NCI-H2029 (cell line): Measurements from ENCODE around the gene PLA2G12A.

Experiments
- DNase-seq: peaks from one replicate; lab custom pipeline; 2025; lab: John Stamatoyannopoulos, UW

Gene PLA2G12A

GRCh38 chr4:109676886-109677285 is 53.0 kb downstream of the PLA2G12A start:
- DNase-seq, result no peak

- DNase-seq, result no peak
Observed at GRCh38 chr4:109675843-109676242, 54.0 kb downstream of the PLA2G12A start.

- no peak for DNase-seq
Observed at GRCh38 chr4:109675181-109675580, 54.7 kb downstream of the PLA2G12A start.

- no peak for DNase-seq
Observed at GRCh38 chr4:109673303-109673702, 56.6 kb downstream of the PLA2G12A start.

- DNase-seq, result no peak
Observed at GRCh38 chr4:109672169-109672930, 57.5 kb downstream of the PLA2G12A start.

- DNase-seq, result no peak
Observed at GRCh38 chr4:109671350-109671749, 58.5 kb downstream of the PLA2G12A start.

GRCh38 chr4:109665783-109666485 is 63.9 kb downstream of the PLA2G12A start:
- DNase-seq, result no peak

GRCh38 chr4:109662771-109663170 is 67.1 kb downstream of the PLA2G12A start:
- no peak for DNase-seq

GRCh38 chr4:109662116-109662515 is 67.8 kb downstream of the PLA2G12A start:
- no peak for DNase-seq
